T1000 (cell line): Measurements from ENCODE around the gene CEP78.

ENCODE experiments used
- DNase-seq: peaks from one replicate; lab custom pipeline; 2025; ENCODE audit warnings: mixed read lengths; lab: John Stamatoyannopoulos, UW

The CEP78 gene

GRCh38 chr9:78311075-78311474 is 75.2 kb downstream of the CEP78 start:
- no peak for DNase-seq

- no peak for DNase-seq
These were observed 76.1 kb downstream of the CEP78 start for GRCh38 chr9:78311886-78312524.

GRCh38 chr9:78314550-78314949 is 78.7 kb downstream of the CEP78 start:
- DNase-seq: no peak

GRCh38 chr9:78314953-78315870 is 79.3 kb downstream of the CEP78 start:
- DNase-seq: no peak

DNA sequence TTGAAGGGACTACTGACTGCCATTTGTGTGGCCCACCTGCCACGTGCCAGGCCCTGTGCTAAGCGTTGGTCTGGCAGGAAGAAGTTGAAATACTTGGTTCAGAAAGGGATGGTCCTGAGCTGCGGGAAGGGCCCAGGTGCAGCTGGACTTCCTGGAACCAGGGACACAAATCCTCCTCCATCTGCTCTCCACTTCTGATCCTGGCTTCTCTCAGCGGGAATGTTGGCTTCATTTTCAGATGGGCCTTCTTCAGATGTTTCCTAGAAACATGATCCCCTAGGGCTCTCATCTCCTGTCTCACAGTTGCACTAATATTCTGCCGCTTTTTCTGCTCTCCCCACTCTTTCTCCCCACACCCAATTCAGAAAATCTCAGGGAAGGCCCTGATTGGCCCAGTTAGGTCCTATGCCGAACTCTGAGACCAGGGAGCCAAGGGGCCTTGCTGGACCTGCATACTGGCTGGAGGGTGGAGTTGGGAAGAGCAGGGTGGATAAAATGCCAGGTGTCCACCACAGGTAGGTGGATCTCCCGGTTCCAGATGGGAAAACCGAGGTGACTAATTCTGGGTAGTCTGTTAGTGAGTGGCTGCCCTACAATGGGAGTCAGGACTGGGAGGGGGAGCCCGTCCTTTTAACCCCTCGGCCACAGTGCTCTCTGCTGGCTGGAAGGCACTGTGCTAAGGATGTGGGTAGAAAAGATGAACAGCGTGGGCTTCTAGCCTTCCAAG is 80.5 kb downstream of the CEP78 start:
- no peak for DNase-seq

GRCh38 chr9:78319197-78320029 is 83.5 kb downstream of the CEP78 start:
- no peak for DNase-seq

DNA sequence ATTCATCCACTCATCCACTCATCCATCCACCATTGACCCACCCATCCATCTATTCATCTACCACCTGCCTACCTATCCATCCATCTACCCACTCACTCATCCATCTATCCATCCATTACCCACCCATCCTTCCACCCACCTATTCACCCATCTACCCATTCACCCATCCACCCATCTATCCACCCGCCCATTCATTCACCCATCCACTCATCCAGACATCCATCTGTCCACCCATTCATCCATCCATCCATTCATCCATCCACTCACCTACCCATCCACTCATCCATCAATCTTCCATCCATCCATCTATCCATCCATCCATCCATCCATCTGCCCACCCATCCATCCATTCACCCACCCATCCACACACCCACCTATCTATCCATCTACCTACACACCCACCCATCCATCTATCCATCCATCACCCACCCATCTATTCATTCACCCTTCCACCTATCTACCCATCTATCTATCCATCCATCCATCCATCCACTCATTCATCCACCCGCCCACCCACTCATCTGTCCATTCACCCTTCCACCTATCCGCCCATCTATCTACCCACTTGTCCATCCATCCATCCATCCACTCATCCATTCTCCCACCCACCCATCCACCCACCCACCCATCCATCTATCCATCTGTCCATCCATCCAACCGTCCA is 84.3 kb downstream of the CEP78 start:
- DNase-seq: no peak

DNA sequence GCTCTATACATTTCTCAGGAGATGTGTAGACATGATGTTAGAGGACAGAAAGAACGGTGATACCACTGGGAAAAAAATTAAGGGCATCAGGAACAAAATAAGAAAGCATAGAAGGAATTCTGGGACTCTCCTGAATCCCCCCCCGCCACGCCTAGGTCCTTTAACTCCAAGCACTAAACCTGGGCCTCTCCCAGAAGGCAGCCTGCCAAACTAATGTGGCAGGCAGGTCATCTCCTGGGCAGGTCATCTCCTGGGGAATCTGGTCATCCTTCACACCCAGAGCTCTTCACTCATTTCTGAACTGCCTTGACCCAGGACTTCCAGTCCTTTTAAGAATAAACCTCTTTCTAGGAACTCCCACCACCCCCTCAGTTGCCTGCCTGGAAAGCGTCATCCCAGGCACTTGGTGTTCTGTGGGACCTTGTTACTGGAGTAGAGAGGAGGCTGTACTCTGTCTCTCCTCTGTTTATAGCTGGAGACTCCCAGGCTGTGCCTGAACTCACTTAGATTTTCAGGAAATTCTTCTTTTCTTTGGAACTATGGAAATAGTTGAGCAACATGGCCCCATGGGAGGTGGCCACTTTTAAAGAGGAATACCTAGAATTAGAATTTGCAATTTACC is 85.1 kb downstream of the CEP78 start:
- DNase-seq: no peak

DNA sequence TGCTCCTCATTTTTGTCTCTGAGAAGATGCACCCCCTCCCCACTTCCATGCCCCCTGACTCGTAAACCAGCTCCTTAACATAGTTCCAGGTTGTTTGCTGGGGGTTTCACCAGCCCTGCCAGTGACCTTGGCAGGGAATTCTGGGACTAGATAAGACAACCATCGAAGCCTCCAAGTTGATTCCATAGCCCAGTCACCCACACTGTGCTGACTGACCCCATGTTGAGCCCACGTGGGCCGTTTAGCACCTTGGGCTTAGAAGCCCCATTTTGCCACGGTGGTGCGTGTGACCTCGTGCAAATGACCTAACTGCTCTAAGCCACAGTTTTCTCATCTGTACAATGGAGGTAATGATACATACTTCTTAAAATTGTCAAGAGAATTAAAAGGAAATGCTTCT is 85.6 kb downstream of the CEP78 start:
- DNase-seq: no peak

- DNase-seq: no peak
These were observed 88.3 kb downstream of the CEP78 start for GRCh38 chr9:78324068-78324650.

GRCh38 chr9:78324682-78325081 is 88.8 kb downstream of the CEP78 start:
- no peak for DNase-seq

GRCh38 chr9:78325343-78325742 is 89.5 kb downstream of the CEP78 start:
- no peak for DNase-seq

DNA sequence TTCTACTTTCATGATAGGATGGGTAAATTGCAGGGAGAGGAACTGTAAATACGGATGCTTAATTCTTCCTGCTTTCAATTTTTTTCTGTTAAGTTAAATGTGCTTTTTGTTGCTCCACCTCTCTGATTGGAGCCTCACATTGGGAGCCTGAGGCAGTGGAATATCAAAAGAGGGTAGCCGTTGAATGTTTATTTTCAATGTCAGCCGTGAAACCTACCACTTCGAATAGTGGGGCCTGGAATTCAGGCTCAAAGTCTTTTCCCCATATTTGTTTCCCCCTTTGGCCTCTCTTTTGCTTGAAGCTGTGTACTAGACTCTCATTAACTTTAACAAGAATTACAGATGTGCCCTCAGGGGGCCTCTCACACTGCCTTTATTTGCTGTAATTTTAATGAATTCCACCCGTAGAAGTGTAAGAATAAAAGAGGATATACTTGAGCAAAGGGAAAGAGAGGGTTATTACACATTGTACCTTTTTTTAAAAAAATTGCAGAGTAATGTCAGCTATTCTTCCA is 90.0 kb downstream of the CEP78 start:
- no peak for DNase-seq

GRCh38 chr9:78326564-78326963 is 90.7 kb downstream of the CEP78 start:
- DNase-seq: no peak
